ENCODE results near the gene TEX35. TPM values are rescaled to one million over a fixed set of nuclear protein-coding genes. Genes with fewer than 3 reads are reported as not detected.

Gene TEX35
- total and polyA plus RNA-seq, 3 donors from 2014 or later, result 32.1 to 131 (median 69.9) TPM

DNA sequence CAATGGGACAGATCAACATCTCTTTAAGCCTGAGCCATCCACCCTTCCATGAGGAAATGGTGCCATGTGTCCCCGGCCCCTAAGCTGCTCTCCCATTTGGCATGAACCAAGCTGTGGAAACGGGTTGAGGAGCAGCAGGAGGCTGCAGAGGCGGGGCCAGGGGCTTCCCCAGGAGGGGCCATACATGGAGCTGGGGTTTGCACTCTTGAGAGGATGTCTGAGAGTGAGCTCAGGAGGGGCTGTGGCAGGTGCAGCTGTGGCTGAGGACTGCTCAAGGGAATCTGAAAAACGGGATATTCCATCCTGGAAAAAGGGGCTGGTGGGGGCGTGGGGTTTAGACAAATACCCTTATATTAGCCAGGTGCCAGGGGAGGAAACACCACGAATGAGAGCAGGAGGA lies 9.1 kb upstream of the TEX35 start:
- 63 to 86% methylated on average over 6 of the region's 6 CpGs for WGBS, 2 donors
- intact Hi-C loops (cut with DNase I; ENCODE audit: low total_unique reads), result no loop called here
- H3K4me1 ChIP-seq, result no peaks in the 10 kb centered on the region

GRCh38 chr1:178504286-178504685 lies 8.6 kb upstream of the TEX35 start:
- Histone ChIP-seq H3K9me3 (no peaks in the 10 kb centered on the region), H3K4me1 (no peaks in the 10 kb centered on the region), H3K36me3 (ENCODE audit: low read depth, missing control alignments) (no peaks in the 10 kb centered on the region), H3K4me3 (no peak overlapping the region), H3K27ac (no peak overlapping the region), H3K27me3 (no peaks in the 10 kb centered on the region)
- DNase-seq, result no peak
- no peak for TF ChIP-seq POLR2A (IDR thresholded peaks at IDR 0.05)
- TF ChIP-seq, protein P1, sequence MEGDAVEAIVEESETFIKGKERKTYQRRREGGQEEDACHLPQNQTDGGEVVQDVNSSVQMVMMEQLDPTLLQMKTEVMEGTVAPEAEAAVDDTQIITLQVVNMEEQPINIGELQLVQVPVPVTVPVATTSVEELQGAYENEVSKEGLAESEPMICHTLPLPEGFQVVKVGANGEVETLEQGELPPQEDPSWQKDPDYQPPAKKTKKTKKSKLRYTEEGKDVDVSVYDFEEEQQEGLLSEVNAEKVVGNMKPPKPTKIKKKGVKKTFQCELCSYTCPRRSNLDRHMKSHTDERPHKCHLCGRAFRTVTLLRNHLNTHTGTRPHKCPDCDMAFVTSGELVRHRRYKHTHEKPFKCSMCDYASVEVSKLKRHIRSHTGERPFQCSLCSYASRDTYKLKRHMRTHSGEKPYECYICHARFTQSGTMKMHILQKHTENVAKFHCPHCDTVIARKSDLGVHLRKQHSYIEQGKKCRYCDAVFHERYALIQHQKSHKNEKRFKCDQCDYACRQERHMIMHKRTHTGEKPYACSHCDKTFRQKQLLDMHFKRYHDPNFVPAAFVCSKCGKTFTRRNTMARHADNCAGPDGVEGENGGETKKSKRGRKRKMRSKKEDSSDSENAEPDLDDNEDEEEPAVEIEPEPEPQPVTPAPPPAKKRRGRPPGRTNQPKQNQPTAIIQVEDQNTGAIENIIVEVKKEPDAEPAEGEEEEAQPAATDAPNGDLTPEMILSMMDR (IDR thresholded peaks at IDR 0.05), result no peak
- 79 to 90% methylated on average over 4 of the region's 4 CpGs for WGBS, 2 donors
- intact Hi-C loops (cut with DNase I; ENCODE audit: low total_unique reads), result no loop called here

More for the DNA sequence above, 9.1 kb upstream of the TEX35 start:
- no peak overlapping the region for H3K27ac ChIP-seq
- H3K27me3 ChIP-seq, result no peaks in the 10 kb centered on the region
- H3K9me3 ChIP-seq, result no peaks in the 10 kb centered on the region
- DNase-seq, result no peak
- H3K4me3 ChIP-seq, result no peak overlapping the region
- TF ChIP-seq, protein P1 (IDR thresholded peaks at IDR 0.05), result no peak
- no peak for TF ChIP-seq POLR2A (IDR thresholded peaks at IDR 0.05)
- no peaks in the 10 kb centered on the region for H3K36me3 ChIP-seq (ENCODE audit: low read depth, missing control alignments)

DNA sequence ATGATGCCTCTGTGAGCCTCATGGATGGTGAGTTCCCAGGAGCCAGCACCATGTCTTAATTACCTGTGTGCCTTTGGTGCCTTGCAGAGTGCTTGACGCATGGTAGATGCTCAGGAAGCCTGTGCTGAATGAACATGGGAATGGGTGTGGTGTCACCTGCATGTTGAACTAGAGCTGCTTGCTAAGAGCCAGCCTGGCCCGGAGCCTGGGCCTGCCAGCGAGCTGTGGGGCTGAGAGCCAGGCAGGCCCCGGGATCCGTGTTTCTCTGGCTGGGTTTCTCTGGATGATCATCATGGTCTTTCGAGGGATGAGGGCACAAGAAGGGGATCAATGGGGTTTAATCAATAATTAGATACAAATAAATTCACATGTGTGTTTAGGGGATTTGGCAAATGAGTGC lies 6.7 kb upstream of the TEX35 start:
- DNase-seq, result no peak
- Histone ChIP-seq H3K9me3 (no peaks in the 10 kb centered on the region), H3K4me1 (peaks cover 3% of the 10 kb centered on the region), H3K27me3 (no peaks in the 10 kb centered on the region), H3K27ac (no peak overlapping the region), H3K36me3 (ENCODE audit: low read depth, missing control alignments) (no peaks in the 10 kb centered on the region), H3K4me3 (no peak overlapping the region)
- intact Hi-C loops (cut with DNase I; ENCODE audit: low total_unique reads), result no loop called here
- TF ChIP-seq, protein P1 (IDR thresholded peaks at IDR 0.05), result no peak
- no peak for TF ChIP-seq POLR2A (IDR thresholded peaks at IDR 0.05)
- 95 to 99% methylated on average over 5 to 6 of the region's 6 CpGs for WGBS, 2 donors

- Histone ChIP-seq H3K27ac (no peak overlapping the region), H3K36me3 (ENCODE audit: low read depth, missing control alignments) (no peaks in the 10 kb centered on the region), H3K4me3 (no peak overlapping the region), H3K9me3 (no peaks in the 10 kb centered on the region), H3K4me1 (peaks cover 3% of the 10 kb centered on the region), H3K27me3 (no peaks in the 10 kb centered on the region)
- TF ChIP-seq POLR2A (IDR thresholded peaks at IDR 0.05), result no peak
- TF ChIP-seq, protein P1 (IDR thresholded peaks at IDR 0.05), result no peak
- no peak for DNase-seq
- intact Hi-C loops (cut with DNase I; ENCODE audit: low total_unique reads), result no loop called here
- 85 to 90% methylated on average over 6 of the region's 6 CpGs for WGBS, 2 donors
Measured at GRCh38 chr1:178506669-178507068, 6.2 kb upstream of the TEX35 start.

DNA sequence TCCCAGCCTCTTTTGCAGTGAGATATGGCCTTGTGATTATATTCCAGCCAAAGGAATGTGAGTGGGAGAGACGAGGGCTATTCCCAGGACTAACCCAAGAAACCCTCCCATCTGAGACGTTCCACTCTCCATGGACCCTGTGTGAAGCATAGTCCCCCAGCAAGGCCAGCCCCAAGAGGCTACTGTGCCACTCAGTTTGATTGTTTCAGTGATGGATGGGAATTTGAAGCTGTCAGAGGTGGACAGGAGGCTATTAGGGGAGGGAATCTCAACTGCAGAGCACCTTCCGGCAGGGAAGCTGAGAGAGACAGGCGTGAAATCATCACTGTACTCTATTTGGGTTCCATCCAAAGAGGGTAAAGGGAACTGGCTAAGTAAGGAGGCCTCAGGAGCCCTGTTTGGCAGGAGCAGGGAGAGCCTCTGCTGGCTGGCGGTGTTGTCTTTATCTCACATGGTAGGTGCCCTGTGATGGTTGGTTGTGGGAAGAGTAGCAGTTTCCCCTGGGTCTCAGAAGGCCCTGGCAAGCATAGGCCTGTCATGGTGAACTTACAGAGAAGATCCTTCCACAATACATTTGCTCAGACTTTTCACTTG lies 3.4 kb upstream of the TEX35 start:
- Histone ChIP-seq H3K9me3 (no peaks in the 10 kb centered on the region), H3K4me1 (peaks cover 3% of the 10 kb centered on the region), H3K36me3 (ENCODE audit: low read depth, missing control alignments) (no peaks in the 10 kb centered on the region), H3K27me3 (no peaks in the 10 kb centered on the region), H3K4me3 (no peak overlapping the region), H3K27ac (no peak overlapping the region)
- WGBS, 2 donors, result 56 to 64% methylated on average over 5 of the region's 5 CpGs
- intact Hi-C loops (cut with DNase I; ENCODE audit: low total_unique reads), result no loop called here
- TF ChIP-seq POLR2A (IDR thresholded peaks at IDR 0.05), result no peak
- TF ChIP-seq, protein P1 (IDR thresholded peaks at IDR 0.05), result no peak
- no peak for DNase-seq

Data from testis (tissue), 3 donors.